Body of pancreas (tissue), 4 donors: ENCODE data around the gene GUCY2D. TPM values are rescaled to one million over a fixed set of nuclear protein-coding genes. Genes with fewer than 3 reads are reported as not detected.

ENCODE experiments used
- ATAC-seq: fragments of 150-250 bp; one replicate; pipeline ENCODE4 v1.9.1; 2016
- DNase-seq, 4 donors: peaks; one replicate each; pipeline ENCODE4 v3.0.0-alpha.2; 2019
- H3K27ac ChIP-seq, 4 donors: fragments of 200-600 bp; sonication (generic); 1 replicate in 3 of 4; 2 replicates in 1 of 4; pipeline versions ENCODE4 v1.5.1 to v1.6.1; 2016 to 2019; ENCODE audit warnings: mild to moderate bottlenecking in 1 of 4, mixed read lengths in 1 of 4, moderate library complexity in 1 of 4
- H3K27me3 ChIP-seq, 2 donors: fragments of 200-600 bp; sonication (generic); one replicate each; pipeline ENCODE4 v1.6.0; 2016; ENCODE audit warnings: mild to moderate bottlenecking in 1 of 2
- H3K36me3 ChIP-seq, 2 donors: fragments of 200-600 bp; sonication (generic); replicated peaks in 1 of 2; 2 replicates each; pipeline ENCODE4 v1.5.1; 2016; ENCODE audit warnings: low read depth in 2 of 2; ENCODE audit not compliant: insufficient read depth in 1 of 2
- H3K4me1 ChIP-seq: fragments of 200-600 bp; sonication (generic); one replicate; pipeline ENCODE4 v1.6.0; 2016
- H3K4me3 ChIP-seq, 2 donors: fragments of 200-600 bp; sonication (generic); 1 replicate in 1 of 2; 2 replicates in 1 of 2; pipeline ENCODE4 v1.5.1; 2016 to 2019
- H3K9me3 ChIP-seq, 3 donors: fragments of 200-600 bp; sonication (generic); 1 replicate in 2 of 3; 2 replicates in 1 of 3; pipeline ENCODE4 v1.5.1; 2016
- CTCF ChIP-seq, 7 experiments: fragments of 450-650 bp in 4 of 7; fragments of 200-600 bp in 3 of 7; sonication (generic) in 3 of 7; IDR thresholded peaks; one replicate each; pipeline ENCODE4 v1.5.1; 2016 to 2019; ENCODE audit warnings: antibody characterized with exemption in 7 of 7
- POLR2A ChIP-seq, 3 donors: fragments of 450-650 bp; IDR thresholded peaks; one replicate each; pipeline ENCODE4 v1.6.1; 2016; ENCODE audit warnings: antibody characterized with exemption in 3 of 3, mild to moderate bottlenecking in 2 of 3
- WGBS, 2 donors: methylation state at CpG; one replicate each; pipeline ENCODE4 v1.1.5; 2017; 5-methylcytosine and 5-hydroxymethylcytosine counted together
- intact Hi-C: fragments of 100-400 bp; cut with DNase I; formaldehyde crosslinking; loops from one replicate; pipeline ENCODE4 v1.15.1; 2023
- total RNA-seq, 2 donors: library from RNA; depleted of rRNA; stranded (reverse); fragments of >200 nt; gene quantifications; one replicate each; pipeline ENCODE4 v1.1.0, GENCODE V29; 2016

GUCY2D gene
- total RNA-seq, 2 donors from 2014 or later: not detected

GRCh38 chr17:8018436-8018835, 16.0 kb downstream of the GUCY2D start:
- H3K36me3 ChIP-seq: no peaks in the 10 kb centered on the region
- H3K27ac ChIP-seq: no peak overlapping the region
- intact Hi-C loops: no loop called here

GRCh38 chr17:8019166-8019565, 16.8 kb downstream of the GUCY2D start:
- 84 to 86% methylated on average over 5 of the region's 5 CpGs for WGBS, 2 donors
- no peaks in the 10 kb centered on the region for H3K9me3 ChIP-seq
- DNase-seq (no peak), ATAC-seq (no peak)
- intact Hi-C loops: no loop called here
- H3K36me3 ChIP-seq: no peaks in the 10 kb centered on the region
- H3K4me3 ChIP-seq: no peak overlapping the region
- H3K27ac ChIP-seq: no peak overlapping the region
- peaks cover 18% of the 10 kb centered on the region for H3K4me1 ChIP-seq
- no peak for TF ChIP-seq POLR2A (IDR thresholded peaks at IDR 0.05)
- TF ChIP-seq CTCF (IDR thresholded peaks at IDR 0.05): no peak
- no peaks in the 10 kb centered on the region for H3K27me3 ChIP-seq

More at GRCh38 chr17:8018436-8018835, 16.0 kb downstream of the GUCY2D start:
- Histone ChIP-seq H3K9me3 (no peaks in the 10 kb centered on the region), H3K27me3 (no peaks in the 10 kb centered on the region), H3K4me1 (peaks cover 18% of the 10 kb centered on the region), H3K4me3 (no peak overlapping the region)
- TF ChIP-seq POLR2A (IDR thresholded peaks at IDR 0.05): no peak
- ATAC-seq (no peak), DNase-seq (no peak)
- 67 to 85% methylated on average over 3 of the region's 3 CpGs for WGBS, 2 donors

GRCh38 chr17:8019665-8020650, 17.5 kb downstream of the GUCY2D start:
- TF ChIP-seq POLR2A (IDR thresholded peaks at IDR 0.05) (no peak), CTCF (IDR thresholded peaks at IDR 0.05) (no peak)

GRCh38 chr17:8020776-8021564, 18.6 kb downstream of the GUCY2D start:
- ATAC-seq (no peak), DNase-seq (no peak)
- TF ChIP-seq CTCF (IDR thresholded peaks at IDR 0.05) (no peak), POLR2A (IDR thresholded peaks at IDR 0.05) (no peak)
- no peak overlapping the region for H3K4me3 ChIP-seq
- no peak overlapping the region for H3K27ac ChIP-seq
- no peaks in the 10 kb centered on the region for H3K36me3 ChIP-seq
- 86 to 91% methylated on average over 6 to 9 of the region's 9 CpGs for WGBS, 2 donors
- no peaks in the 10 kb centered on the region for H3K9me3 ChIP-seq
- no peaks in the 10 kb centered on the region for H3K27me3 ChIP-seq
- intact Hi-C loops: no loop called here
- peaks cover 13% of the 10 kb centered on the region for H3K4me1 ChIP-seq

More at GRCh38 chr17:8019665-8020650, 17.5 kb downstream of the GUCY2D start:
- Histone ChIP-seq H3K4me1 (peaks cover 18% of the 10 kb centered on the region), H3K4me3 (no peak overlapping the region), H3K9me3 (no peaks in the 10 kb centered on the region), H3K27me3 (no peaks in the 10 kb centered on the region), H3K36me3 (no peaks in the 10 kb centered on the region), H3K27ac (no peak overlapping the region)
- intact Hi-C loops: no loop called here
- DNase-seq: no peak
- ATAC-seq: no peak
- 73 to 75% methylated on average over 10 to 15 of the region's 16 CpGs for WGBS, 2 donors
